Measurements from ENCODE around the gene BGLAP. TPM values are rescaled to one million over a fixed set of nuclear protein-coding genes. Genes with fewer than 3 reads are reported as not detected.

Gene BGLAP
- total RNA-seq, 1 donor from 2014 or later = 3.1 TPM

- no peak for TF ChIP-seq CTCF (conservative IDR thresholded peaks at IDR 0.05)
- DNase-seq (ENCODE audit: extremely low spot score, unreplicated experiment) = no peak
- Mint-ChIP-seq H3K4me1 (ENCODE audit: unreplicated experiment) (no peaks in the 10 kb centered on the region), H3K36me3 (peaks cover 29% of the 10 kb centered on the region), H3K27ac (no peak overlapping the region), H3K27me3 (no peaks in the 10 kb centered on the region), H3K9me3 (no peaks in the 10 kb centered on the region), H3K4me3 (no peak overlapping the region)
Observed at GRCh38 chr1:156257711-156258110, 15.7 kb downstream of the BGLAP start.

GRCh38 chr1:156258859-156259258 is 16.9 kb downstream of the BGLAP start:
- H3K4me1 Mint-ChIP-seq (ENCODE audit: unreplicated experiment) = no peaks in the 10 kb centered on the region
- no peak for TF ChIP-seq CTCF (conservative IDR thresholded peaks at IDR 0.05)
- no peak overlapping the region for H3K4me3 Mint-ChIP-seq
- DNase-seq (ENCODE audit: extremely low spot score, unreplicated experiment) = no peak
- no peaks in the 10 kb centered on the region for H3K27me3 Mint-ChIP-seq
- peaks cover 28% of the 10 kb centered on the region for H3K36me3 Mint-ChIP-seq
- no peaks in the 10 kb centered on the region for H3K9me3 Mint-ChIP-seq
- no peak overlapping the region for H3K27ac Mint-ChIP-seq

GRCh38 chr1:156259805-156260204 is 17.8 kb downstream of the BGLAP start:
- H3K9me3 Mint-ChIP-seq = no peaks in the 10 kb centered on the region
- H3K4me3 Mint-ChIP-seq = no peak overlapping the region
- TF ChIP-seq CTCF (conservative IDR thresholded peaks at IDR 0.05) = no peak
- H3K27me3 Mint-ChIP-seq = no peaks in the 10 kb centered on the region
- no peak for DNase-seq (ENCODE audit: extremely low spot score, unreplicated experiment)
- H3K4me1 Mint-ChIP-seq (ENCODE audit: unreplicated experiment) = no peaks in the 10 kb centered on the region
- H3K27ac Mint-ChIP-seq = no peak overlapping the region
- H3K36me3 Mint-ChIP-seq = peaks cover 29% of the 10 kb centered on the region

GRCh38 chr1:156260896-156261295 is 18.9 kb downstream of the BGLAP start:
- Mint-ChIP-seq H3K36me3 (peaks cover 37% of the 10 kb centered on the region), H3K27ac (no peak overlapping the region), H3K27me3 (no peaks in the 10 kb centered on the region), H3K4me3 (no peak overlapping the region), H3K9me3 (no peaks in the 10 kb centered on the region), H3K4me1 (ENCODE audit: unreplicated experiment) (no peaks in the 10 kb centered on the region)
- TF ChIP-seq CTCF (conservative IDR thresholded peaks at IDR 0.05) = no peak
- DNase-seq (ENCODE audit: extremely low spot score, unreplicated experiment) = no peak

- no peak for DNase-seq (ENCODE audit: extremely low spot score, unreplicated experiment)
- Mint-ChIP-seq H3K9me3 (no peaks in the 10 kb centered on the region), H3K36me3 (peaks cover 45% of the 10 kb centered on the region), H3K27me3 (no peaks in the 10 kb centered on the region), H3K27ac (no peak overlapping the region), H3K4me1 (ENCODE audit: unreplicated experiment) (no peaks in the 10 kb centered on the region), H3K4me3 (no peak overlapping the region)
- no peak for TF ChIP-seq CTCF (conservative IDR thresholded peaks at IDR 0.05)
Observed at GRCh38 chr1:156262461-156263287, 20.7 kb downstream of the BGLAP start.

Measured in type B pancreatic cell (in vitro differentiated cells).